ENCODE results near the gene FHAD1. TPM values are rescaled to one million over a fixed set of nuclear protein-coding genes. Genes with fewer than 3 reads are reported as not detected.
A peak's percentile ranks its signal among the peaks of the same experiment; 100 is the strongest.

Gene FHAD1
- total RNA-seq, 1 experiment from 2014 or later: 2.0 TPM

GRCh38 chr1:15351310-15351709 is 104.3 kb downstream of the FHAD1 start:
- no peaks in the 10 kb centered on the region for H3K27me3 ChIP-seq (replicated peaks; ENCODE audit: insufficient read depth, low read depth, low read length, poor library complexity)
- H3K36me3 ChIP-seq (ENCODE audit: insufficient read depth, low read length, poor library complexity, severe bottlenecking): no peaks in the 10 kb centered on the region
- H3K4me3 ChIP-seq (ENCODE audit: low read depth, low read length, poor library complexity, severe bottlenecking): no peak overlapping the region
- no peak overlapping the region for H3K27ac ChIP-seq (ENCODE audit: low read depth, low read length, poor library complexity, severe bottlenecking)
- intact Hi-C loops (cut with micrococcal nuclease; ENCODE audit: unreplicated experiment): no loop called here
- peak; percentile 64 for DNase-seq (ENCODE audit: low spot score)
- CTCF ChIA-PET: no interaction called here
- no peak for TF ChIP-seq CTCF (conservative IDR thresholded peaks at IDR 0.05; ENCODE audit: low read depth, low read length)
- no peak for TF ChIP-seq EZH2 (IDR thresholded peaks at IDR 0.05; ENCODE audit: borderline replicate concordance, low read depth, low read length, poor library complexity, severe bottlenecking)
- POLR2A ChIA-PET (ENCODE audit: low non-redundant PET): no interaction called here
- H3K9me3 ChIP-seq (ENCODE audit: low read depth, low read length, poor library complexity, severe bottlenecking): no peaks in the 10 kb centered on the region
- H3K4me1 ChIP-seq (ENCODE audit: insufficient read depth, low read length, poor library complexity, severe bottlenecking): peaks cover 17% of the 10 kb centered on the region
- BruUV-seq (replicated peaks): no TSS peak

- Histone ChIP-seq H3K27ac (ENCODE audit: low read depth, low read length, poor library complexity, severe bottlenecking) (peak overlapping the region; percentile 14), H3K36me3 (ENCODE audit: insufficient read depth, low read length, poor library complexity, severe bottlenecking) (no peaks in the 10 kb centered on the region), H3K27me3 (replicated peaks; ENCODE audit: insufficient read depth, low read depth, low read length, poor library complexity) (no peaks in the 10 kb centered on the region), H3K9me3 (ENCODE audit: low read depth, low read length, poor library complexity, severe bottlenecking) (no peaks in the 10 kb centered on the region), H3K4me3 (ENCODE audit: low read depth, low read length, poor library complexity, severe bottlenecking) (no peak overlapping the region), H3K4me1 (ENCODE audit: insufficient read depth, low read length, poor library complexity, severe bottlenecking) (peaks cover 17% of the 10 kb centered on the region)
- ChIA-PET POLR2A (ENCODE audit: low non-redundant PET) (no interaction called here), CTCF (no interaction called here)
- DNase-seq (ENCODE audit: low spot score): peak; percentile 90
- TF ChIP-seq EZH2 (IDR thresholded peaks at IDR 0.05; ENCODE audit: borderline replicate concordance, low read depth, low read length, poor library complexity, severe bottlenecking) (no peak), CTCF (conservative IDR thresholded peaks at IDR 0.05; ENCODE audit: low read depth, low read length) (no peak)
- no TSS peak for BruUV-seq (replicated peaks)
- intact Hi-C loops (cut with micrococcal nuclease; ENCODE audit: unreplicated experiment): no loop called here
Measured at GRCh38 chr1:15352128-15352957, 105.3 kb downstream of the FHAD1 start.

GRCh38 chr1:15353839-15354579 is 107.0 kb downstream of the FHAD1 start:
- H3K27me3 ChIP-seq (replicated peaks; ENCODE audit: insufficient read depth, low read depth, low read length, poor library complexity): no peaks in the 10 kb centered on the region
- intact Hi-C loops (cut with micrococcal nuclease; ENCODE audit: unreplicated experiment): no loop called here
- BruUV-seq (replicated peaks): no TSS peak
- DNase-seq (ENCODE audit: low spot score): peak; percentile 60
- ChIA-PET CTCF (no interaction called here), POLR2A (ENCODE audit: low non-redundant PET) (no interaction called here)
- H3K4me3 ChIP-seq (ENCODE audit: low read depth, low read length, poor library complexity, severe bottlenecking): no peak overlapping the region
- H3K36me3 ChIP-seq (ENCODE audit: insufficient read depth, low read length, poor library complexity, severe bottlenecking): no peaks in the 10 kb centered on the region
- H3K4me1 ChIP-seq (ENCODE audit: insufficient read depth, low read length, poor library complexity, severe bottlenecking): peaks cover 17% of the 10 kb centered on the region
- no peak for TF ChIP-seq EZH2 (IDR thresholded peaks at IDR 0.05; ENCODE audit: borderline replicate concordance, low read depth, low read length, poor library complexity, severe bottlenecking)
- no peak for TF ChIP-seq CTCF (conservative IDR thresholded peaks at IDR 0.05; ENCODE audit: low read depth, low read length)
- H3K9me3 ChIP-seq (ENCODE audit: low read depth, low read length, poor library complexity, severe bottlenecking): no peaks in the 10 kb centered on the region
- no peak overlapping the region for H3K27ac ChIP-seq (ENCODE audit: low read depth, low read length, poor library complexity, severe bottlenecking)
